Measurements from ENCODE around the gene C1QTNF6. TPM values are rescaled to one million over a fixed set of nuclear protein-coding genes. Genes with fewer than 3 reads are reported as not detected.

C1QTNF6 gene
- total RNA-seq, 1 experiment from 2014 or later, result 15.2 TPM

DNA sequence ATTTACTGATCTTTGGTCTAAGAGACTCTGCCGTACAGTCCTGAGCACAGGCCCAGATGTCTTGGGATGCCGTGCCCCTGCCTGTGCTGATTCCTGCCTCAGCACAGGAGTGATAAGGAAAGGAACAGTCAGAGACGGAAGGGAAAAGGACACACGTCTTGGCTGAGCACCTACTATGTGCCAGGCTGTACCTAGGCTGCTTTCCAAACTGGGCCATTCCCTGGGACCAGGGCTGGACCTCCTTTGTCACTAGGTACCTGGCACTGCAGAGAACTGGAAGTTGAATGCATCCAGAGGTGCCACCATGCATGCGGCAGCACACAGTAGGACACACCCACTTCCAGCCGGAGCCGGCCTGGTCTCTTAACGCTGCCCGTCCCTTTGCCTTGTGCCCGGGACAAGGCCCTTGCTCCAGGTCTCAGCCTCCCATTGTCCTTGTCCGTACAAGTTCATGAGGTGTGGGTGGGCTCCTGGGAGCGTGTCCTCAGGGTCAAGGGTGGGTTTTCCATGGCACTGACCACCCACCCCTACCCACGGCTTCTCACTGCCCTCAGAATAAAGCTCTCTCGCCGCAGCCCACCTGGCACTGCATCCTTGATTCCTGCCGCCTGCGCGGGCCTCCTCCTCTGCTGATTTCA is 25.3 kb upstream of the C1QTNF6 start:
- CTCF ChIA-PET, result no interaction called here
- no peaks in the 10 kb centered on the region for H3K27me3 ChIP-seq (ENCODE audit: insufficient read depth, low read length)
- BruUV-seq (replicated peaks), result no TSS peak
- H3K79me2 ChIP-seq (ENCODE audit: insufficient read depth, low read length), result no peaks in the 10 kb centered on the region
- no peaks in the 10 kb centered on the region for H3K9me2 ChIP-seq (ENCODE audit: insufficient read depth)
- H4K20me1 ChIP-seq (ENCODE audit: insufficient read depth), result no peaks in the 10 kb centered on the region
- no peak overlapping the region for H3K9ac ChIP-seq (ENCODE audit: low read length)
- no peak overlapping the region for H2AFZ ChIP-seq (ENCODE audit: low read depth, low read length, poor library complexity, severe bottlenecking)
- H3K4me1 ChIP-seq (ENCODE audit: control insufficient read depth in 1 of 2, insufficient read depth in 2 of 2, low read length in 2 of 2), result no peaks in the 10 kb centered on the region
- intact Hi-C loops (cut with micrococcal nuclease), result no loop called here
- H3K9me3 ChIP-seq (ENCODE audit: control insufficient read depth in 1 of 2, insufficient read depth in 1 of 2, low read depth in 1 of 2, low read length in 2 of 2), result no peaks in the 10 kb centered on the region
- no peaks in the 10 kb centered on the region for H3K36me3 ChIP-seq (ENCODE audit: control insufficient read depth in 1 of 2, insufficient read depth in 2 of 2, low read length in 2 of 2)
- TF ChIP-seq, protein P1, sequence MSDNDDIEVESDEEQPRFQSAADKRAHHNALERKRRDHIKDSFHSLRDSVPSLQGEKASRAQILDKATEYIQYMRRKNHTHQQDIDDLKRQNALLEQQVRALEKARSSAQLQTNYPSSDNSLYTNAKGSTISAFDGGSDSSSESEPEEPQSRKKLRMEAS (IDR thresholded peaks at IDR 0.05), result no peak
- TF ChIP-seq, protein P2, sequence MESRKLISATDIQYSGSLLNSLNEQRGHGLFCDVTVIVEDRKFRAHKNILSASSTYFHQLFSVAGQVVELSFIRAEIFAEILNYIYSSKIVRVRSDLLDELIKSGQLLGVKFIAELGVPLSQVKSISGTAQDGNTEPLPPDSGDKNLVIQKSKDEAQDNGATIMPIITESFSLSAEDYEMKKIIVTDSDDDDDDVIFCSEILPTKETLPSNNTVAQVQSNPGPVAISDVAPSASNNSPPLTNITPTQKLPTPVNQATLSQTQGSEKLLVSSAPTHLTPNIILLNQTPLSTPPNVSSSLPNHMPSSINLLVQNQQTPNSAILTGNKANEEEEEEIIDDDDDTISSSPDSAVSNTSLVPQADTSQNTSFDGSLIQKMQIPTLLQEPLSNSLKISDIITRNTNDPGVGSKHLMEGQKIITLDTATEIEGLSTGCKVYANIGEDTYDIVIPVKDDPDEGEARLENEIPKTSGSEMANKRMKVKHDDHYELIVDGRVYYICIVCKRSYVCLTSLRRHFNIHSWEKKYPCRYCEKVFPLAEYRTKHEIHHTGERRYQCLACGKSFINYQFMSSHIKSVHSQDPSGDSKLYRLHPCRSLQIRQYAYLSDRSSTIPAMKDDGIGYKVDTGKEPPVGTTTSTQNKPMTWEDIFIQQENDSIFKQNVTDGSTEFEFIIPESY (IDR thresholded peaks at IDR 0.05; ENCODE audit: extremely low read depth, insufficient replicate concordance, low read length), result no peak
- TF ChIP-seq FOSL1 (IDR thresholded peaks at IDR 0.05; ENCODE audit: low read depth) (no peak), SIN3A (IDR thresholded peaks at IDR 0.05; ENCODE audit: low read depth) (no peak), TCF7L2 (IDR thresholded peaks at IDR 0.05; ENCODE audit: borderline replicate concordance, extremely low read depth, insufficient read depth, insufficient read length) (no peak), RAD21 (IDR thresholded peaks at IDR 0.05; ENCODE audit: low read depth) (no peak), ELF1 (IDR thresholded peaks at IDR 0.05; ENCODE audit: borderline replicate concordance, low read depth) (no peak), SRF (IDR thresholded peaks at IDR 0.05; ENCODE audit: low read depth) (no peak), EGR1 (IDR thresholded peaks at IDR 0.05; ENCODE audit: low read depth) (no peak), ZNF274 (IDR thresholded peaks at IDR 0.05; ENCODE audit: low read depth, low read length) (no peak), POLR2AphosphoS5 (IDR thresholded peaks at IDR 0.05; ENCODE audit: low read depth, low read length) (no peak), ZFX (IDR thresholded peaks at IDR 0.05) (no peak), CBX3 (IDR thresholded peaks at IDR 0.05; ENCODE audit: low read depth) (no peak), EZH2 (IDR thresholded peaks at IDR 0.05) (no peak), YY1 (IDR thresholded peaks at IDR 0.05; ENCODE audit: extremely low read depth, insufficient replicate concordance, low read depth, low read length) (no peak)
- TF ChIP-seq, protein P3, sequence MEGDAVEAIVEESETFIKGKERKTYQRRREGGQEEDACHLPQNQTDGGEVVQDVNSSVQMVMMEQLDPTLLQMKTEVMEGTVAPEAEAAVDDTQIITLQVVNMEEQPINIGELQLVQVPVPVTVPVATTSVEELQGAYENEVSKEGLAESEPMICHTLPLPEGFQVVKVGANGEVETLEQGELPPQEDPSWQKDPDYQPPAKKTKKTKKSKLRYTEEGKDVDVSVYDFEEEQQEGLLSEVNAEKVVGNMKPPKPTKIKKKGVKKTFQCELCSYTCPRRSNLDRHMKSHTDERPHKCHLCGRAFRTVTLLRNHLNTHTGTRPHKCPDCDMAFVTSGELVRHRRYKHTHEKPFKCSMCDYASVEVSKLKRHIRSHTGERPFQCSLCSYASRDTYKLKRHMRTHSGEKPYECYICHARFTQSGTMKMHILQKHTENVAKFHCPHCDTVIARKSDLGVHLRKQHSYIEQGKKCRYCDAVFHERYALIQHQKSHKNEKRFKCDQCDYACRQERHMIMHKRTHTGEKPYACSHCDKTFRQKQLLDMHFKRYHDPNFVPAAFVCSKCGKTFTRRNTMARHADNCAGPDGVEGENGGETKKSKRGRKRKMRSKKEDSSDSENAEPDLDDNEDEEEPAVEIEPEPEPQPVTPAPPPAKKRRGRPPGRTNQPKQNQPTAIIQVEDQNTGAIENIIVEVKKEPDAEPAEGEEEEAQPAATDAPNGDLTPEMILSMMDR (IDR thresholded peaks at IDR 0.05 in 2 of 3, conservative IDR thresholded peaks at IDR 0.05 in 1 of 3; ENCODE audit: borderline replicate concordance in 1 of 3, insufficient read depth in 1 of 3, low read depth in 2 of 3, low read length in 2 of 3), result no peak
- TF ChIP-seq, protein P4, sequence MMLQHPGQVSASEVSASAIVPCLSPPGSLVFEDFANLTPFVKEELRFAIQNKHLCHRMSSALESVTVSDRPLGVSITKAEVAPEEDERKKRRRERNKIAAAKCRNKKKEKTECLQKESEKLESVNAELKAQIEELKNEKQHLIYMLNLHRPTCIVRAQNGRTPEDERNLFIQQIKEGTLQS (IDR thresholded peaks at IDR 0.05), result no peak
- TF ChIP-seq, protein P5, sequence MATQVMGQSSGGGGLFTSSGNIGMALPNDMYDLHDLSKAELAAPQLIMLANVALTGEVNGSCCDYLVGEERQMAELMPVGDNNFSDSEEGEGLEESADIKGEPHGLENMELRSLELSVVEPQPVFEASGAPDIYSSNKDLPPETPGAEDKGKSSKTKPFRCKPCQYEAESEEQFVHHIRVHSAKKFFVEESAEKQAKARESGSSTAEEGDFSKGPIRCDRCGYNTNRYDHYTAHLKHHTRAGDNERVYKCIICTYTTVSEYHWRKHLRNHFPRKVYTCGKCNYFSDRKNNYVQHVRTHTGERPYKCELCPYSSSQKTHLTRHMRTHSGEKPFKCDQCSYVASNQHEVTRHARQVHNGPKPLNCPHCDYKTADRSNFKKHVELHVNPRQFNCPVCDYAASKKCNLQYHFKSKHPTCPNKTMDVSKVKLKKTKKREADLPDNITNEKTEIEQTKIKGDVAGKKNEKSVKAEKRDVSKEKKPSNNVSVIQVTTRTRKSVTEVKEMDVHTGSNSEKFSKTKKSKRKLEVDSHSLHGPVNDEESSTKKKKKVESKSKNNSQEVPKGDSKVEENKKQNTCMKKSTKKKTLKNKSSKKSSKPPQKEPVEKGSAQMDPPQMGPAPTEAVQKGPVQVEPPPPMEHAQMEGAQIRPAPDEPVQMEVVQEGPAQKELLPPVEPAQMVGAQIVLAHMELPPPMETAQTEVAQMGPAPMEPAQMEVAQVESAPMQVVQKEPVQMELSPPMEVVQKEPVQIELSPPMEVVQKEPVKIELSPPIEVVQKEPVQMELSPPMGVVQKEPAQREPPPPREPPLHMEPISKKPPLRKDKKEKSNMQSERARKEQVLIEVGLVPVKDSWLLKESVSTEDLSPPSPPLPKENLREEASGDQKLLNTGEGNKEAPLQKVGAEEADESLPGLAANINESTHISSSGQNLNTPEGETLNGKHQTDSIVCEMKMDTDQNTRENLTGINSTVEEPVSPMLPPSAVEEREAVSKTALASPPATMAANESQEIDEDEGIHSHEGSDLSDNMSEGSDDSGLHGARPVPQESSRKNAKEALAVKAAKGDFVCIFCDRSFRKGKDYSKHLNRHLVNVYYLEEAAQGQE (IDR thresholded peaks at IDR 0.05; ENCODE audit: low read depth), result no peak
- H3K4me3 ChIP-seq (replicated peaks in 1 of 2; ENCODE audit: low read depth in 1 of 2, low read length in 2 of 2), result no peak overlapping the region
- POLR2A ChIA-PET, result no interaction called here
- DNase-seq (ENCODE audit: low read depth, low spot score) (no peak), ATAC-seq (no peak)
- RAD21 ChIA-PET (ENCODE audit: low non-redundant PET in 1 of 2, low total read pairs in 2 of 2, uncharacterized antibody in 2 of 2, unreplicated experiment in 2 of 2), result no interaction called here
- no peak overlapping the region for H3K4me2 ChIP-seq (ENCODE audit: low read length)
- H3K27ac ChIP-seq (ENCODE audit: low read depth, low read length), result no peak overlapping the region

Data from HCT116 (cell line).